ENCODE measurements around the gene GNAI3.

DNA sequence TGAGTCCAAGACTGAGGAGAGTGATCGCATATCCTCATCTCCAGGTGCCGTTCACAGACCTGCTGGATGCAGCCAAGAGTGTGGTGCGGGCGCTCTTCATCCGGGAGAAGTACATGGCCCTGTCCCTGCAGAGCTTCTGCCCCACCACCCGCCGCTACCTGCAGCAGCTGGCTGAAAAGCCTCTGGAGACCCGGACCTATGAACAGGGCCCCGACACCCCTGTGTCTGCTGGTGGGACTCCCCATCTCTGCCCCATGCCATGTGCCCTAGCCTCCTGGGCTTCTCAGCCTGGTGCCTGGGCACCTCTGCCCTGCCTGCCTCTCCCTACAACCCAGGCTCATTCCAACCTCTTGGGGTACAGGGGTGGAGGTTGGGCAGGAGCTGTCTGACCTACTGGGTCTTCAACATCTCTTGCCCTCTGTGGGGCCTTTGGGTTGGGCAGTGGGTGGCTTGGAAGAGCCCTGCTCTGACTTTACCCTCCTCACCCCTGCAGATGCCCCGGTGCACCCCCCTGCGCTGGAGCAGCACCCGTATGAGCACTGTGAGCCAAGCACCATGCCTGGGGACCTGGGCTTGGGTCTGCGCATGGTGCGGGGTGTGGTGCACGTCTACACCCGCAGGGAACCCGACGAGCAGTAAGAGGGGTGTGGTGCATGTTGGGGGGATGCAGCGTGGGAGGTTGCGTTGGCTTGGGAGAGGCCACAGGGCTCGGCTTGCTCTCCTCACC is 78.4 kb downstream of the GNAI3 start:
- TF ChIP-seq, protein P1, sequence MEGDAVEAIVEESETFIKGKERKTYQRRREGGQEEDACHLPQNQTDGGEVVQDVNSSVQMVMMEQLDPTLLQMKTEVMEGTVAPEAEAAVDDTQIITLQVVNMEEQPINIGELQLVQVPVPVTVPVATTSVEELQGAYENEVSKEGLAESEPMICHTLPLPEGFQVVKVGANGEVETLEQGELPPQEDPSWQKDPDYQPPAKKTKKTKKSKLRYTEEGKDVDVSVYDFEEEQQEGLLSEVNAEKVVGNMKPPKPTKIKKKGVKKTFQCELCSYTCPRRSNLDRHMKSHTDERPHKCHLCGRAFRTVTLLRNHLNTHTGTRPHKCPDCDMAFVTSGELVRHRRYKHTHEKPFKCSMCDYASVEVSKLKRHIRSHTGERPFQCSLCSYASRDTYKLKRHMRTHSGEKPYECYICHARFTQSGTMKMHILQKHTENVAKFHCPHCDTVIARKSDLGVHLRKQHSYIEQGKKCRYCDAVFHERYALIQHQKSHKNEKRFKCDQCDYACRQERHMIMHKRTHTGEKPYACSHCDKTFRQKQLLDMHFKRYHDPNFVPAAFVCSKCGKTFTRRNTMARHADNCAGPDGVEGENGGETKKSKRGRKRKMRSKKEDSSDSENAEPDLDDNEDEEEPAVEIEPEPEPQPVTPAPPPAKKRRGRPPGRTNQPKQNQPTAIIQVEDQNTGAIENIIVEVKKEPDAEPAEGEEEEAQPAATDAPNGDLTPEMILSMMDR (tag by site-specific recombination; IDR thresholded peaks at IDR 0.05) = no peak
- no peak for TF ChIP-seq ZNF658 (tag by site-specific recombination; IDR thresholded peaks at IDR 0.05)
- no peak for TF ChIP-seq ZFP69B (tag by site-specific recombination; IDR thresholded peaks at IDR 0.05)
- TF ChIP-seq, protein P2, sequence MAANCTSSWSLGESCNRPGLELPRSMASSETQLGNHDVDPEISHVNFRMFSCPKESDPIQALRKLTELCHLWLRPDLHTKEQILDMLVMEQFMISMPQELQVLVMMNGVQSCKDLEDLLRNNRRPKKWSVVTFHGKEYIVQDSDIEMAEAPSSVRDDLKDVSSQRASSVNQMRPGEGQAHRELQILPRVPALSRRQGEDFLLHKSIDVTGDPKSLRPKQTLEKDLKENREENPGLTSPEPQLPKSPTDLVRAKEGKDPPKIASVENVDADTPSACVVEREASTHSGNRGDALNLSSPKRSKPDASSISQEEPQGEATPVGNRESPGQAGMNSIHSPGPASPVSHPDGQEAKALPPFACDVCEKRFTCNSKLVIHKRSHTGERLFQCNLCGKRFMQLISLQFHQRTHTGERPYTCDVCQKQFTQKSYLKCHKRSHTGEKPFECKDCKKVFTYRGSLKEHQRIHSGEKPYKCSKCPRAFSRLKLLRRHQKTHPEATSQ (tag by site-specific recombination; IDR thresholded peaks at IDR 0.05) = no peak
- no peak for TF ChIP-seq SALL2 (tag by site-specific recombination; IDR thresholded peaks at IDR 0.05; ENCODE audit: borderline replicate concordance)
- TF ChIP-seq YY1 (tag by site-specific recombination; IDR thresholded peaks at IDR 0.05) = no peak
- no peak for TF ChIP-seq HOXA7 (CRISPR knock-in tag; IDR thresholded peaks at IDR 0.05; ENCODE audit: borderline replicate concordance)
- TF ChIP-seq ZNF830 (tag by site-specific recombination; IDR thresholded peaks at IDR 0.05; ENCODE audit: low read depth) = no peak
- TF ChIP-seq, protein P3, sequence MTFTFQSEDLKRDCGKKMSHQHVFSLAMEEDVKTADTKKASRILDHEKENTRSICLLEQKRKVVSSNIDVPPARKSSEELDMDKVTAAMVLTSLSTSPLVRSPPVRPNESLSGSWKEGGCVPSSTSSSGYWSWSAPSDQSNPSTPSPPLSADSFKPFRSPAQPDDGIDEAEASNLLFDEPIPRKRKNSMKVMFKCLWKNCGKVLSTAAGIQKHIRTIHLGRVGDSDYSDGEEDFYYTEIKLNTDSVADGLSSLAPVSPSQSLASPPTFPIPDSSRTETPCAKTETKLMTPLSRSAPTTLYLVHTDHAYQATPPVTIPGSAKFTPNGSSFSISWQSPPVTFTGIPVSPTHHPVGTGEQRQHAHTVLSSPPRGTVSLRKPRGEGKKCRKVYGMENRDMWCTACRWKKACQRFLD (tag by site-specific recombination; IDR thresholded peaks at IDR 0.05) = no peak
- TF ChIP-seq, protein P4, sequence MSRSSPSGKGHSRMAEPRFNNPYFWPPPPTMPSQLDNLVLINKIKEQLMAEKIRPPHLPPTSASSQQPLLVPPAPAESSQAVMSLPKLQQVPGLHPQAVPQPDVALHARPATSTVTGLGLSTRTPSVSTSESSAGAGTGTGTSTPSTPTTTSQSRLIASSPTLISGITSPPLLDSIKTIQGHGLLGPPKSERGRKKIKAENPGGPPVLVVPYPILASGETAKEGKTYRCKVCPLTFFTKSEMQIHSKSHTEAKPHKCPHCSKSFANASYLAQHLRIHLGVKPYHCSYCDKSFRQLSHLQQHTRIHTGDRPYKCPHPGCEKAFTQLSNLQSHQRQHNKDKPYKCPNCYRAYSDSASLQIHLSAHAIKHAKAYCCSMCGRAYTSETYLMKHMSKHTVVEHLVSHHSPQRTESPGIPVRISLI (tag by site-specific recombination; IDR thresholded peaks at IDR 0.05) = no peak
- TF ChIP-seq, protein P5, sequence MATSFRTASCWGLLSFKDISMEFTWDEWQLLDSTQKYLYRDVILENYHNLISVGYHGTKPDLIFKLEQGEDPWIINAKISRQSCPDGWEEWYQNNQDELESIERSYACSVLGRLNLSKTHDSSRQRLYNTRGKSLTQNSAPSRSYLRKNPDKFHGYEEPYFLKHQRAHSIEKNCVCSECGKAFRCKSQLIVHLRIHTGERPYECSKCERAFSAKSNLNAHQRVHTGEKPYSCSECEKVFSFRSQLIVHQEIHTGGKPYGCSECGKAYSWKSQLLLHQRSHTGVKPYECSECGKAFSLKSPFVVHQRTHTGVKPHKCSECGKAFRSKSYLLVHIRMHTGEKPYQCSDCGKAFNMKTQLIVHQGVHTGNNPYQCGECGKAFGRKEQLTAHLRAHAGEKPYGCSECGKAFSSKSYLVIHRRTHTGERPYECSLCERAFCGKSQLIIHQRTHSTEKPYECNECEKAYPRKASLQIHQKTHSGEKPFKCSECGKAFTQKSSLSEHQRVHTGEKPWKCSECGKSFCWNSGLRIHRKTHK (tag by site-specific recombination; IDR thresholded peaks at IDR 0.05) = no peak
- no peak for TF ChIP-seq ZNF274 (IDR thresholded peaks at IDR 0.05; ENCODE audit: low read length)
- no peak for TF ChIP-seq ZNF274 (tag by site-specific recombination; IDR thresholded peaks at IDR 0.05; ENCODE audit: borderline replicate concordance)
